GM12878 (cell line): ENCODE results near the gene SCN5A.

ENCODE experiments used
- EZH2 ChIP-seq: IDR thresholded peaks from 2 replicates; pipeline ENCODE4 v1.6.1; 2012; ENCODE audit warnings: low read depth, mild to moderate bottlenecking, control low read depth, inconsistent platforms, low read length, borderline replicate concordance; ENCODE audit not compliant: control insufficient read depth
- HDAC2 ChIP-seq: fragments of 200-600 bp; sonication (generic); IDR thresholded peaks from 2 replicates; pipeline ENCODE4 v1.6.1; 2017
- HDGF ChIP-seq: fragments of 450-650 bp; IDR thresholded peaks from 2 replicates; pipeline ENCODE4 v1.6.1; 2016; ENCODE audit warnings: antibody characterized with exemption
- MYC ChIP-seq: IDR thresholded peaks from 2 replicates; pipeline ENCODE4 v1.6.1; 2011; ENCODE audit warnings: mild to moderate bottlenecking, low read length, moderate library complexity, inconsistent platforms; ENCODE audit not compliant: insufficient read depth, insufficient replicate concordance, insufficient read length, severe bottlenecking
- NFYB ChIP-seq: IDR thresholded peaks from 2 replicates; pipeline ENCODE4 v1.6.1; 2011; ENCODE audit warnings: low read depth, mild to moderate bottlenecking, low read length, improper control_type of control experiment, moderate library complexity; ENCODE audit not compliant: insufficient read depth
- POLR2AphosphoS5 ChIP-seq: IDR thresholded peaks from 2 replicates; pipeline ENCODE4 v1.6.1; 2011; ENCODE audit warnings: mild to moderate bottlenecking, low read length, inconsistent platforms
- SIN3A ChIP-seq: IDR thresholded peaks from 2 replicates; pipeline ENCODE4 v1.6.1; 2012; ENCODE audit warnings: low read depth, low read length, improper control_type of control experiment
- TF ChIP-seq, protein P1 (sequence below), 3 experiments: IDR thresholded peaks in 2 of 3; conservative IDR thresholded peaks in 1 of 3; 2 replicates each; pipeline ENCODE4 v1.5.1; 2011; ENCODE audit warnings: low read depth in 3 of 3, low read length in 3 of 3, mild to moderate bottlenecking in 3 of 3, control low read depth in 2 of 3, moderate library complexity in 2 of 3, inconsistent platforms in 1 of 3, mixed read lengths in 1 of 3; ENCODE audit not compliant: control insufficient read depth in 2 of 3, insufficient read depth in 1 of 3; ENCODE audit errors: extremely low read depth in 1 of 3

DNA sequence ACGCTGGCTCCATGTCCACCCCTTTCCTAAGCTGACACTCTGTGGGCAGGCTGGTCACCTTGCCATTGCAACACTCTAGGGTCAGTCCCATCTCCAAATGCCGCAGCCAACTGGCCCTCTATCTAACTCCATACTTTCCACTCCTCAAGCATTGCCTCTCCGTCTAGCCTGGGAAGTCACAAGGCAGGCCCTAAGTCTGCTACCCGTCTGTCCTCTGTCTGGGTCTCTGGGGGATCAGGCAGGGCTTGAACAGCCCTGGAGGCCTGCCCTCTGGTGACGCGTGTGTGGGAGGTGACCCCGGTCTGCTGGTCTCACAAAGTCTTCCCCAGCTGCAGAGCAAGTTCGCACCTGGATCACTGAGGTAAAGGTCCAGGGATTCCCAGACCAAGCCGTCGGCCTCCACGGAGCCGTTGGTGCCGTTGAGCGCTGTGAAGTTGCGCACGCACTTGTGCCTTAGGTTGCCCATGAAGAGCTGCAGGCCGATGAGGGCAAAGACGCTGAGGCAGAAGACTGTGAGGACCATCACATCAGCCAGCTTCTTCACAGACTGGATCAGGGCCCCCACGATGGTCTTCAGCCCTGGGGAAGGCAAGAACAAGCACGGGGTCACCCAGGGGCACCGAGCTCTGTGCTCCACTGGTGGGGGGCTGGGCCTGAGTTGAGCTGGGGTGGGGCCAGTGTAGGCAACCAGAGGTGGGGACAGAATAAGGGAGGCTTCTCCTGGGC, 39.9 kb downstream of the SCN5A start:
- no peak for TF ChIP-seq SIN3A
- TF ChIP-seq NFYB, result no peak
- no peak for TF ChIP-seq MYC
- no peak for TF ChIP-seq POLR2AphosphoS5
- no peak for TF ChIP-seq HDAC2
- TF ChIP-seq, protein P1, sequence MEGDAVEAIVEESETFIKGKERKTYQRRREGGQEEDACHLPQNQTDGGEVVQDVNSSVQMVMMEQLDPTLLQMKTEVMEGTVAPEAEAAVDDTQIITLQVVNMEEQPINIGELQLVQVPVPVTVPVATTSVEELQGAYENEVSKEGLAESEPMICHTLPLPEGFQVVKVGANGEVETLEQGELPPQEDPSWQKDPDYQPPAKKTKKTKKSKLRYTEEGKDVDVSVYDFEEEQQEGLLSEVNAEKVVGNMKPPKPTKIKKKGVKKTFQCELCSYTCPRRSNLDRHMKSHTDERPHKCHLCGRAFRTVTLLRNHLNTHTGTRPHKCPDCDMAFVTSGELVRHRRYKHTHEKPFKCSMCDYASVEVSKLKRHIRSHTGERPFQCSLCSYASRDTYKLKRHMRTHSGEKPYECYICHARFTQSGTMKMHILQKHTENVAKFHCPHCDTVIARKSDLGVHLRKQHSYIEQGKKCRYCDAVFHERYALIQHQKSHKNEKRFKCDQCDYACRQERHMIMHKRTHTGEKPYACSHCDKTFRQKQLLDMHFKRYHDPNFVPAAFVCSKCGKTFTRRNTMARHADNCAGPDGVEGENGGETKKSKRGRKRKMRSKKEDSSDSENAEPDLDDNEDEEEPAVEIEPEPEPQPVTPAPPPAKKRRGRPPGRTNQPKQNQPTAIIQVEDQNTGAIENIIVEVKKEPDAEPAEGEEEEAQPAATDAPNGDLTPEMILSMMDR (IDR thresholded peaks at IDR 0.05 in 2 of 3, conservative IDR thresholded peaks at IDR 0.05 in 1 of 3; ENCODE audit: control insufficient read depth in 2 of 3, extremely low read depth in 1 of 3, insufficient read depth in 1 of 3, low read depth in 3 of 3, low read length in 3 of 3), result no peak
- no peak for TF ChIP-seq HDGF
- no peak for TF ChIP-seq EZH2
